HepG2 (cell line): ENCODE data around the gene ANKRD13D.

Experiments
- BRCA1 ChIP-seq: sonication (generic); formaldehyde crosslinking; IDR thresholded peaks from 2 replicates; pipeline ENCODE4 v1.4.0; 2020; ENCODE audit warnings: missing genetic modification reagents
- CTCF ChIP-seq: sonication (generic); formaldehyde crosslinking; IDR thresholded peaks from 2 replicates; pipeline ENCODE4 v1.5.0; 2020; ENCODE audit warnings: mild to moderate bottlenecking, missing genetic modification reagents, moderate library complexity
- FOXJ3 ChIP-seq: sonication (generic); formaldehyde crosslinking; IDR thresholded peaks from 2 replicates; pipeline ENCODE4 v1.4.0; 2020; ENCODE audit warnings: missing genetic modification reagents, mild to moderate bottlenecking, borderline replicate concordance
- REST ChIP-seq, 2 experiments: IDR thresholded peaks; 2 replicates each; pipeline ENCODE4 v1.6.1; 2011 to 2012; ENCODE audit warnings: low read length in 2 of 2, borderline replicate concordance in 1 of 2, low read depth in 1 of 2, mild to moderate bottlenecking in 1 of 2, moderate library complexity in 1 of 2
- SKIL ChIP-seq: sonication (generic); formaldehyde crosslinking; IDR thresholded peaks from 2 replicates; pipeline ENCODE4 v1.8.0; 2022; ENCODE audit warnings: missing genetic modification reagents, mild to moderate bottlenecking, moderate library complexity, borderline replicate concordance
- SUZ12 ChIP-seq: fragments of 150-350 bp; IDR thresholded peaks from 2 replicates; pipeline ENCODE4 v1.6.1; 2014; ENCODE audit warnings: low read depth, low read length
- TAF1 ChIP-seq: sonication (generic); formaldehyde crosslinking; IDR thresholded peaks from 2 replicates; pipeline ENCODE4 v1.4.0; 2020; ENCODE audit warnings: missing genetic modification reagents
- ZNF577 ChIP-seq: sonication (generic); formaldehyde crosslinking; IDR thresholded peaks from 2 replicates; pipeline ENCODE4 v1.4.0; 2020; ENCODE audit warnings: mild to moderate bottlenecking, low read depth, missing genetic modification reagents, borderline replicate concordance
- ZNF792 ChIP-seq: IDR thresholded peaks from 2 replicates; pipeline ENCODE4 v1.6.1; 2016

GRCh38 chr11:67283481-67283963, 5.6 kb upstream of the ANKRD13D start:
- TF ChIP-seq SUZ12 (no peak), BRCA1 (no peak), ZNF792 (CRISPR knock-in tag) (no peak), ZNF577 (CRISPR knock-in tag) (no peak), FOXJ3 (CRISPR knock-in tag) (no peak), REST (IDR thresholded peaks at IDR 0.05; ENCODE audit: borderline replicate concordance in 1 of 2, low read depth in 1 of 2, low read length in 2 of 2) (no peak), TAF1 (CRISPR knock-in tag) (no peak), SKIL (CRISPR knock-in tag) (no peak), CTCF (CRISPR knock-in tag) (no peak)
